Measurements from ENCODE around the gene SARS1. TPM values are rescaled to one million over a fixed set of nuclear protein-coding genes. Genes with fewer than 3 reads are reported as not detected.

The SARS1 gene
- total and polyA plus RNA-seq, 2 of the 8 experiments (the other 6 are each of a cell fraction or from before 2014, with no cell fraction given), result 83.1 to 146 TPM

DNA sequence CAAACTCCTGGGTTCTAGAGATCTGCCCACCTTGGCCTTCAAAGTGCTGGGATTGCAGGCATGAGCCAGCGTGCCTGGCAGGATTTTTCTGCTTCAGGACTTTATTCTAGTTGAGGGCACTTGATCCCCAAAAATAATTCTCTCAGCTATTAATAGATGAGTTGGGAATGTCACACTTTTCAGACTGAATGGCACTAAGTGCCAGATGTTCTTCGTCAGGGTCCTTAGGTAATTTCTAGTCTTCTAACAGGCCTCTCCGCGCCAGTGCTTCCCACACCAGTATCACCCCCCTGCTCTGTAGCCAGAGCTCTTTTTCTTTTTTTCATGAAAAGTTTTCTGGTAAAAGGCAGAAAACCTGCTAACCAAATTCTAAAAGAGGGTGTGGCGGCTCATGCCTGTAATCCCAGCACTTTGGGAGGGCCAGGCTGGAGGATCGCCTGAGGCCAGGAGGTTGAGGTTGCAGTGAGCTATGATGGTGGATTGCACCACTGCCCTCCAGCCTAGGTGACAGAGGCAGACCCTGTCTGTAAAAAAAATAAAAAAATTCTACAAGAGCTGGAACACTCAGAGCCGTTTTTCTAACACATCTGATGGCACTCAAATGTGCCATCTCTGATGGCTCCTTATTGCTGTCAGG is 6.1 kb upstream of the SARS1 start:
- Histone ChIP-seq H3K9me3 (ENCODE audit: insufficient read depth in 2 of 2, low read depth in 1 of 2, low read length in 1 of 2) (no peaks in the 10 kb centered on the region), H2BK12ac (ENCODE audit: low read depth, low read length) (no peak overlapping the region), H3K23me2 (ENCODE audit: low read depth, low read length) (no peaks in the 10 kb centered on the region; the same call in 1 of the 2 replicates), H4K91ac (replicated peaks; ENCODE audit: insufficient read length, low read length) (no peak overlapping the region), H3K4me1 (replicated peaks in 1 of 4; ENCODE audit: control insufficient read depth in 3 of 4, insufficient read depth in 4 of 4, low read length in 3 of 4) (no peaks in the 10 kb centered on the region), H3K79me1 (ENCODE audit: low read depth, low read length) (no peaks in the 10 kb centered on the region), H3K18ac (ENCODE audit: extremely low read depth, low read length) (no peak overlapping the region), H3K4me3 (ENCODE audit: extremely low read depth in 1 of 4, insufficient read depth in 2 of 4, low read depth in 3 of 4, low read length in 4 of 4) (no peak overlapping the region), H2AFZ (ENCODE audit: low read length) (no peak overlapping the region), H3K23ac (ENCODE audit: insufficient read length) (no peak overlapping the region), H3K27ac (ENCODE audit: low read depth, low read length) (no peak overlapping the region), H3K14ac (ENCODE audit: insufficient read length) (no peak overlapping the region), H4K20me1 (replicated peaks in 1 of 2; ENCODE audit: control insufficient read depth in 1 of 2, insufficient read depth in 2 of 2, low read length in 2 of 2) (no peaks in the 10 kb centered on the region), H2BK20ac (ENCODE audit: low read length) (no peak overlapping the region), H3K4ac (replicated peaks; ENCODE audit: insufficient read length, low read depth, low read length) (no peak overlapping the region), H2BK120ac (replicated peaks; ENCODE audit: low read depth, low read length) (no peak overlapping the region), H3K79me2 (ENCODE audit: control insufficient read depth in 1 of 2, insufficient read depth in 2 of 2, low read length in 2 of 2) (no peaks in the 10 kb centered on the region), H3K56ac (replicated peaks; ENCODE audit: insufficient read length, low read depth, low read length) (no peak overlapping the region), H2BK5ac (ENCODE audit: low read depth, low read length) (no peak overlapping the region), H3K4me2 (ENCODE audit: insufficient read depth in 1 of 2, low read depth in 2 of 2, low read length in 2 of 2) (no peak overlapping the region), H4K5ac (ENCODE audit: insufficient read length, low read depth, low read length) (no peak overlapping the region), H4K8ac (ENCODE audit: extremely low read depth, insufficient read depth, low read length) (no peak overlapping the region), H3K27me3 (replicated peaks in 1 of 4; ENCODE audit: control insufficient read depth in 3 of 4, extremely low read depth in 1 of 4, insufficient read depth in 3 of 4, low read length in 3 of 4) (no peaks in the 10 kb centered on the region; a peak in 1 of 7 replicates), H2AK5ac (ENCODE audit: low read depth, low read length) (no peak overlapping the region), H2BK15ac (ENCODE audit: low read length) (peak overlapping the region; percentile 81; the same call in 1 of the 2 replicates), H3K9ac (replicated peaks in 1 of 4; ENCODE audit: extremely low read depth in 1 of 4, low read depth in 3 of 4, low read length in 3 of 4) (no peak overlapping the region), H3K36me3 (ENCODE audit: control insufficient read depth in 2 of 4, insufficient read depth in 4 of 4, low read length in 3 of 4) (no peaks in the 10 kb centered on the region)
- POLR2A ChIA-PET (ENCODE audit: partially characterized antibody), result interaction anchor here (1.4 kb wide), 1 partner anchor 10 kb away, joined by 4 read pairs; no protein-coding TSS in a partner anchor
- CTCF ChIA-PET (ENCODE audit: partially characterized antibody), result interaction anchor here (1.0 to 32.0 kb wide), 8 partner anchors 9 to 191 kb away, joined by 3 to 651 read pairs (median 8); partner anchors contain the start of gene CELSR2
- DNase-seq (ENCODE audit: low read depth in 1 of 2, low spot score in 2 of 2) (no peak), FAIRE-seq (no peak)
- 91% methylated on average over 5 of the region's 7 CpGs; no CpG with 5 or more reads in 1 of the 2 experiments for WGBS, 2 experiments (ENCODE audit: extremely low coverage in 1 of 2, insufficient coverage in 1 of 2, insufficient read length in 1 of 2, insufficient replicate concordance in 2 of 2, low coverage in 1 of 2, low lambda C conversion rate in 2 of 2, missing lambda C conversion rate in 1 of 2)
- TF ChIP-seq POLR2A (IDR thresholded peaks at IDR 0.05; ENCODE audit: control extremely low read depth in 1 of 2, low read depth in 2 of 2, low read length in 2 of 2) (no peak), TBP (IDR thresholded peaks at IDR 0.05; ENCODE audit: low read depth, low read length) (no peak), CHD2 (IDR thresholded peaks at IDR 0.05; ENCODE audit: low read length) (no peak)
